ENCODE results near the gene SETD5.

DNA sequence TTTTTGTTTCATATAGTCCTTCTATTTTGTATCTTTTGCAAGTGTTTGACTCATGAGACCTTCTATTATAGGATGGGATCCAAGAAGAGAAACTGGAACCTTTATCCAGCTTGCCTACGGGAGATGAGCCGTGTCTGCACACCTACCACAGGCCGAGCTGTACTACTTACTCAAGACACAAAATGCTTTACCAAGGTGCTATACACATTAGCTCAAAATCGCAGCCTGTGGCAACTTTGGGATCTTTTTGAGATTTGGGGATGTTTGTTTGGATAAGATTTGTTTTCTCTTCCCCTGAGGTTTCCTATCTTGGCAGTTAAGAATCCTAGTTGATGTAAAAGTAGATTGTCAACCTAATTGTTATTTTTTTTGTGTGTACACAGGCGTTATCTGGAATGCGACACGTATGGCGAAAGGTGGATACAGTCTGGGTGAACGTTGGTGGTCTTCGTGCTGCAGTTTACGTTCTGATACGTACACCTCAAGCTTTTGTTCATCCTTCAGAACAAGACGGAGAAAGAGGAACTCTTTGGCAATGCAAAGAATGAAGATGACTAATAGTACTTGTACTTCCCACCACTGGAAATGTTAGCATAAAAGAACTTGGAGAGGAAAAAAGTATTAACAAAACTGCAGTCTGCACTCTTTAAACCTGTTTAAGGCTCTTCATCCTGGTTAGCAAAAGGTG is 13.1 kb upstream of the SETD5 start:
- TF ChIP-seq, protein P1, sequence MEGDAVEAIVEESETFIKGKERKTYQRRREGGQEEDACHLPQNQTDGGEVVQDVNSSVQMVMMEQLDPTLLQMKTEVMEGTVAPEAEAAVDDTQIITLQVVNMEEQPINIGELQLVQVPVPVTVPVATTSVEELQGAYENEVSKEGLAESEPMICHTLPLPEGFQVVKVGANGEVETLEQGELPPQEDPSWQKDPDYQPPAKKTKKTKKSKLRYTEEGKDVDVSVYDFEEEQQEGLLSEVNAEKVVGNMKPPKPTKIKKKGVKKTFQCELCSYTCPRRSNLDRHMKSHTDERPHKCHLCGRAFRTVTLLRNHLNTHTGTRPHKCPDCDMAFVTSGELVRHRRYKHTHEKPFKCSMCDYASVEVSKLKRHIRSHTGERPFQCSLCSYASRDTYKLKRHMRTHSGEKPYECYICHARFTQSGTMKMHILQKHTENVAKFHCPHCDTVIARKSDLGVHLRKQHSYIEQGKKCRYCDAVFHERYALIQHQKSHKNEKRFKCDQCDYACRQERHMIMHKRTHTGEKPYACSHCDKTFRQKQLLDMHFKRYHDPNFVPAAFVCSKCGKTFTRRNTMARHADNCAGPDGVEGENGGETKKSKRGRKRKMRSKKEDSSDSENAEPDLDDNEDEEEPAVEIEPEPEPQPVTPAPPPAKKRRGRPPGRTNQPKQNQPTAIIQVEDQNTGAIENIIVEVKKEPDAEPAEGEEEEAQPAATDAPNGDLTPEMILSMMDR (conservative IDR thresholded peaks at IDR 0.05; ENCODE audit: low read length) = no peak
- no peak for TF ChIP-seq EZH2phosphoT487 (IDR thresholded peaks at IDR 0.05; ENCODE audit: borderline replicate concordance)

Data from Loucy (cell line).